Stimulated activated CD8-positive, alpha-beta memory T cell treated with anti-CD3 and anti-CD28 coated beads, Interleukin-4, amount 100 ng/mL, for 4 hours (primary cell): ENCODE data around the gene GPBP1L1.
"Not testable (repeated sequence)": the region's sequence is repeated elsewhere in the genome, so short reads cannot be mapped to it uniquely, and the experiment has no call there.

Experiments used
- DNase-seq, 2 donors: peaks; one replicate each; pipeline ENCODE4 v3.0.0-alpha.2; 2020; ENCODE audit warnings: low read depth in 2 of 2, low spot score in 1 of 2

The GPBP1L1 gene

DNA sequence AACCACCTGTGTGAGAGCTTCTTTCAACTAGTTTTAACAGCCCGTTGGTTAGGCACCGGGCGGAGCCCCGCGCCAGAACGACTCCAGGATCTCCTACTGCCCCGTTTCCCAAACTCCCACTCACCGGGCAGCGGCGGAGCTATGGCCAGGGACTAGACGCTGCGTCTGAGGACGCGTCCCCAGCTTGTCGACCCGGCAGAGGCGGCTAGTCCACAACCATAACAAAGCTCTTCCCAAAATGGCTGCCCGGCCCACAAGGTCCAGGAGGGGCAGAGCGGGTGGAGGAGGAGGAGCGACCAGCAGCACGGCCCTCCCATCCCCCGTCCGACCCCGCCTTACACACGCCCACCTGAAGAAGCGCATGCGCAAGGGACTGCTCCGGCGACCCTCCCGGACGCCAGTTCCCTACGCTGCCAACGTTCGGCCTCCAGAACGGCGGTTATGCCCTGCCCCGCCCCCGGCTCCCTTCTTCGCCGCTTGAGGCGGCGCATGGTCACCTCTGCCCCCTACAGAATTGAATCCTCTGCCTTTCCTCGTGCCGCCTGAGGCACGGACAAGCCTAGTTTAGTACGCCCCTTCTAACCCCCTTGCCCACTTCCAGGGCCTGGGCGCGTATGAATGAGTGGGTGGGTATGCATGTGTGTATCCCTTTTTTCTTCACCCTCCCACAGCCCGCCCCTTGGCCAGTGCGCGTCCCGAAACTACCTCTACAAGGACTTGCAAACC is at the start of gene GPBP1L1:
GPBP1L1 (minus strand) TSS at position 246 of the 726 bp plus-strand sequence. CDS start 27,446 bp downstream, outside the sequence.
- peak; percentile 96 to 97 for DNase-seq

DNA sequence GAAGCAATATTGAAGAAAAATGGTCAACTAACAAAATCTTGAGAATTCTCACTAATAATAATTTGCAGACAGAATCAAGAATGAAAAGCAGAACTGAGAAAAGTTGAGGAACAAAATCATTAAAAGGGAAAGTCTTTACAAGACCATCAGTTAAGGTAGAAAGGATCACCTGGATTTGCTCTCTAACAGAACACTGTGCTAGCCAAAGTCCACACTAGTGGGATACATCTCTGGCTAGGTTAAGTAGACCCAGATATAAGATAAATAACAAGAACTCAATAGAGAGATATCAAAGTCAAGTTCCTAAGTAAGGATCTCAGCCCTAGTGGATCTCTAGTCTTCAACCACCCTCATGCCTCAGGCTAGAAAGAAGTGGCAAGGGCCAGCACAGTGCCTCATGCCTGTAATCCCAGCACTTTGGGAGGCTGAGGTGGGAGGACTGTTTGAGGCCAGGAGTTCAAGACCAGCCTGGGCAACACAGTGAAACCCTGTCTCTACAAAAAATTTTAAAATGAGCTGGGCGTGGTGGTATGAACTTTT is 44.5 kb upstream of the GPBP1L1 start:
- no peak for DNase-seq

DNA sequence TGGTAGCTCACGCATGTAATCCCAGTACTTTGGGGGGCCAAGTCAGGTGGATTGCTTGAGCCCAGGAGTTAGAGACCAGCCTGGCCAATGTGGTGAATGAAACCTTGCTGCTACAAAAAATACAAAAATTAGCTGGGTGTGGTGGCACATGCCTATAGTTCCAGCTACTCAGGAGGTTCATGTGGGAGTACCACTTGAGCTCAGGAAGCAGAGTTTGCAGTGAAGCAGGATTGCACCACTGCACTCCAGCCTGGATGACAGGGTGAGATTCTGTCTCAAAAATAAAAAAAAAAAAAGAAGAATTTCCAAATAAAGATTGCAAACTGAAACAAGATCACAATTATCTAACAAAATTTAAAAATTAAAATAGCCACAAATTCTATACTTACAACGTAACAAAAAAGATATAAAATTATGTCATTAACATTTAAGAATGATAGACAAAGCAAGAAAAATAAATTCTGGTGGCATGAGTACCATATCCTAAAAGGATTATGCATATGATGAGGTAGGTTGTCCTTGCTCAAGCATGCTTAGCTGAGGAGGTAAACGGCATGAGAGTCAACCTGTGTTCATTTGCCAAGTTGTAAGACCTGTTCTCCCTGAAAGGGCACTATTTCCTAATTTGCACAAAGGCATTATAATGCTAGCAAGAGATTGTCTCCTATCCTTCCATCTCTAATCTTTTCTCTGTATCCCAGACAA is 43.9 kb upstream of the GPBP1L1 start:
- DNase-seq, result no peak

- DNase-seq, result not testable (repeated sequence)
Observed at GRCh38 chr1:45726007-45726406, 39.7 kb upstream of the GPBP1L1 start.

- no peak for DNase-seq
Observed at GRCh38 chr1:45723248-45723930, 37.1 kb upstream of the GPBP1L1 start.

GRCh38 chr1:45722809-45723208 is 36.5 kb upstream of the GPBP1L1 start:
- no peak for DNase-seq

DNA sequence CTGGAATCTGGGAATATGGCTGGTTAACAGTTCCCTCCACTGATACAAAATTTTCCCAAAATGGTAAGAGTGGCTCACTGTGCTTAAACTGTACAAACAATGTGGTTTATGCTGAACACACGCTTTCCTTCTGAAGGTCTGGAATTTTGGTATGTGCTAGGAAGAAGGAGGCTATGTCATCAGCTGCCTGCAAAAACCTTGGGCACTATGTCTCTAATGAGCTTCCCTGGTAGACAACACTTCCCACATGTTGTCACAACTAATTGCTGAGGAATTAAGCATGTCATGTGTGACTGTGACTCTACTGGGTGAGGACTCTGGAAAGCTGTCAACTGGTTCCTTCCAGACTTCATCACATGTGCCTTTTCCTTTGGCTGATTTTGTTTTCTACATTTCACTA is 34.9 kb upstream of the GPBP1L1 start:
- no peak for DNase-seq

DNA sequence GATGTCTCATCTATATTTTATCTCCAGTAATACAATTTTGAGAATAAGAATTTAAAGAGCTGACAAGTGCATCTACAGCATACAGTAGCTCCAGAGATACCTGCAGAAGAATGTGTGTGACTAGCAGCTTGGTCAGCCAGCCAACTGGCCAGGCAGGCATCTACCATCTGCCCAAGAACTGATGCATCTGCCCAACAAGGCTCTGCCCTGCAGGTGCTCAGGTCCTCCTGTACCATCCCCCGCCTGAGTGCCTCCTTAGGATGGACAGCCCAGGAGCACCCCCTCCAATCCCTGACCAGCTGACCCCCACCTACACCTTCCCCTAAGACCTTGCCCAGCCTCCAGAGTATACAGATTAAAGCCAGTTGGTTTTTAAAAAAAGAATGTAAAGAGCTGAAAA is 32.0 kb upstream of the GPBP1L1 start:
- no peak for DNase-seq

DNA sequence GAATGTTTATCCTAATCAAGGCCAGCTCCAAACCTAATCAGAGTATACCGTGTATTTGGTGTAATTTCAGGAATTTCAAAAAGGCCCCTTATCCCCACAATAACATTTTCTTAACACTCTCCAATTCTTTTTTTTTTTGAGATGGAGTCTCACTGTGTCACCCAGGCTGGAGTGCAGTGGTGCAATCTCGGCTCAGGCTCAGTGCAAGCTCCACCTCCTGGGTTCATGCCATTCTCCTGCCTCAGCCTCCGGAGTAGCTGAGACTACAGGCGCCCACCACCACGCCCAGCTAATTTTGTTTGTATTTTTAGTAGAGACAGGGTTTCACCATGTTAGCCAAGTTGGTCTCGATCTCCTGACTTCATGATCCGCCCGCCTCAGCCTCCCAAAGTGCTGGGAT is 31.1 kb upstream of the GPBP1L1 start:
- DNase-seq, result not testable (repeated sequence)

- DNase-seq, result no peak
Observed at GRCh38 chr1:45716700-45717099, 30.4 kb upstream of the GPBP1L1 start.

DNA sequence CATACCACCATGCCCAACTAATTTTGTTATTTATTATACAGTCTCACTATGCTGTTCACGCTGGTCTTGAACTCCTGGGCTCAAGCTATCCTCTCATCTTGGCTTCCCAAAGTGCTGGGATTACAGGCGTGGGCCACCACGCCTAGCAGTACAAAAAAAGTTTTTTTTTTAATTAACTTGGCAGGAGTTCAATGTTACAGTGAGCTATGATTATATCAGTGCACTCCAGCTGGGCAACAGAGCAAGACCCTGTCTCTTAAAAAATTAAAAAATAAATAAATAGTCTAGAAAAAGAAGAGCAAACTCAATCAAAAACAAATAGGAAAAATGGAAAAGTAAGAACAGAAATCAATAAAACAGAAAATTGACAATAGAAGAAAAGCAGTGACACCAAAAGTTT is 27.4 kb upstream of the GPBP1L1 start:
- DNase-seq, result no peak

GRCh38 chr1:45704637-45705036 is 18.3 kb upstream of the GPBP1L1 start:
- DNase-seq, result no peak

GRCh38 chr1:45694823-45695222 is 8.5 kb upstream of the GPBP1L1 start:
- DNase-seq, result no peak

DNA sequence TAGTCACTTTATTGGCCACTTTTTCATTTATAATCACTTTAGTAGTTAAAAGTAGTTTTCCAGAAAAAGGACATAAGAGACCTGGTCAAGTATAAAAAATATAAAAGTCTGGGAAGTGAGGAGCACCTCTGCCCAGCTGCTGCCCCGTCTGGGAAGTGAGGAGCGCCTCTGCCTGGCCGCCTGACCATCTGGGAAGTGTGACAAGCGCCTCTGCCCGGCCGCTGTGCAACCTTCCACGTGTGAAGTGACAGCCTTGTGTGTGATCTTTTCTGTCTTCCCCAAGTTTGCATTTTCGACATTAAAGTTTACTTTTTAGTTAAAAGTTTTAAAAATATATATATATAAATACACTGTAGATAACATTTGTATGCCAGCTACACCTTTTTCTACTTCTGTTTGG is 7.5 kb upstream of the GPBP1L1 start:
- not testable (repeated sequence) for DNase-seq

DNA sequence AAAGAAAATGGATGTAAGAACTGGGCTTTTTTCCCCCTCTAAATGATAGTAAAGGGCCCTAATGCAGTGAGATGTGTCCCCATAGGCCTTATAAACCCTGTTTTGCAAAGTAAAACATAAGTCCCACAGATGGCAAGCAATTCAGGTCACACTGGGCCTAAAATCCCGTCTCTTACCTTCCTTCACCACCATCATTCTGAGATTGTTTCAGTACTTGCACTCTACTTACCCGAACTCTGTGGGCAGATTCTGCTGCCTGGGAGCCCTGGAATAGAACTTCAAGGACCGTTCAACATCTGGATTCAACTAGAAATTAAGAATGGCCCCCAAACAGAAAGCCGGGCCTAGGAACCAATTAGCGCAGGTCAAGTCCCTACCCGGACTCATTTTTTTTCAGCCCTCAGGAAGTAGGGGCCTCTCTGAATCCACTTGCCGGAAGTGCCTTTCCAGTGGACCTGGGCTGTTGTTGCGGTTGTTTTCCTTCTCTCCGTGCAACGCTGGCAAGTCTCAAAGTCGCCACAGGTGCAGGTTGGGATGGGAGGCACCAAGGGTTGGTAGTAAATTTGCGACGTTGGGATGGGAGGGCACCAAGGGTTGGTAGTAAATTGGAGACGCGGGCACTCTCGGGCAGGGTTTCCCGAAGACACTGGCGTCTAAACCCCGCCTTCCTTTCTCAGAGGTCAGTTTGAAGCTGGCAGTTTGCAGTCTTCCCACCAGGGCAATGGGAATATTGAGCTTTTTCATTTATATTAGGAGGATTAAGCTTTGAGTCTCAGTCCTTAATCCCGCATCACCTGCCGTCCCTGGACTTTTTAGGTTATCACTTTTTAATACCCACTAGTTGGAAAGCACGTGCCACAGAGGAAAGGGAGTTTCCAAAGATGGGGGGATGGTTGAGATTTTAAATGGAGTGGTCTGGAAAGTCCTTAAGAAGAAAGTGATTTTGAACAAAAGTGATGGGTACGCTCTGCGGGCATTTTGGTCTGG is 1.7 kb upstream of the GPBP1L1 start, which contains the start of gene TMEM69:
TMEM69 (plus strand) TSS at position 428 of the 987 bp plus-strand sequence. CDS start 2,888 bp downstream, outside the sequence.
- DNase-seq, result peak; percentile 50 to 53

DNA sequence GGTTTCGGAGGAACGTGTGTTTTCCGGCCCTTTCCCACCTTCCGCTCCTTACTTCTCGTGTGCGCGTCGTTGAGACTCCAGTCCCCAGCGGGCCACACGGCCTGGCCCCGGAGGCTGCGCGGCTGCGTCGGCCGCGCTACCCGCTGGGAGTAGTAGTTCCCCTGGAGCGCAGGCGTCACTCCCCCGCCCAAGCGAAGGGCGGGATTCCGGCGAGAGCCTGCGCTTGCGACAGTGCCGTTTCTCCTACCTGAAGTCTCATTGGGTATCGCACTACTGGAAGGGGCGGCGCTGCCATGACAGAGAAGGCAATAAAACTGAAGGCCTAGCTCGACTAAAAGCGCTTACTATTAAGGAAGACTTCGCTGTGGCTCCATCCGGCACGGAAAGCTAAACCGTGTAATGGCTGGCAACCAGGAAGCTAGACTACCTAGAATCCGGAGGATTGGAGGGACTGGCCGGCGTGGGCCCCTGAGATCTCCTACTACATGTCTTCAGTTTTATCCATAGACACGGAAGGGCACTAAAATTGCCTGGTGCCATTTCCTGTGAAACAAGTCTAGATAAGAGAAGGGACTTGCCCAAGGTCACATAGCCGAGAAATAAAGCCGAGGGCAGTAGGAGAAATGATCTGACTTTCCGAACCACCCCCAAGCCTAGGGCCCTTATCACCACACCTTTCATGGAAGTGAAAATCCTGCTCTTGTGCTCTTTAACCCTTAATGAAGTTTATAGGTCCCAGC is 851 bp upstream of the GPBP1L1 start:
- peak; percentile 88 to 95 for DNase-seq

GRCh38 chr1:45686015-45686287 is 382 bp downstream of the GPBP1L1 start:
- DNase-seq, result peak; percentile 33 to 38

DNA sequence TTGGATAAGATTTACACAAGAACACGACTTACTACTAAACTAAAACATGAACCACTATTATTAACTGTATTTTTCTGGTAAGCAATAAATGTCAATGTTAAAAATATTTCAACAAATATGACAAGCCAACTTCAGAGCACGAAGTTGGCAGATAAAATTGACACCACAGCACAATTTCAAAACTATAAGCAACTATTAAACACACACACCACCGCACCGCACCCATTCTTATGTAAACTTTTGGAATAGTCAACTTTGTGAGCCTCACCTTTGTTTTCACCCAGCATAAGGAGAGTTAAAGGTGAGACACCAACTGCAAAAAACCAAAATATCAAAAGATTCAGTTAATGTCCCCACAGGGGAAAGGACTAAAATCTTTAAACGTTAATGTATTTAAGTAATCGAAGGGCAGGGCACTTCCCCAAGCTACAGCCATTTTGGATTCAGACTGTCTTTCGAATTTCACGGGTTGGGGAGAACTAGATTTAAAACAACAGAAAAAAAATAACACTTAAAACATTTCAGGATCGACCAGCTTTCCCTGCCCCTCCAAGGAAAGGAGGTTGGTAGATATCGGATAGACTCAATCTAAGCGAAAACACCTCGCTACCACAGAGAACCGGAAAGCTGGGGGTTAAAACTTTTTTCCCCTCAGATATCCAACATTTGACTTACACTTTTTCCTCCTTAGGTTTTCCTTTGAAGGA is 872 bp downstream of the GPBP1L1 start:
- no peak for DNase-seq

- no peak for DNase-seq
Observed at GRCh38 chr1:45684402-45684801, 1.9 kb downstream of the GPBP1L1 start.
